Esophagus squamous epithelium (tissue), 4 donors: ENCODE results near the gene PDGFD.

Source experiments
- POLR2A ChIP-seq, 4 donors: fragments of 450-650 bp; IDR thresholded peaks; one replicate each; pipeline ENCODE4 v1.6.1; 2017; ENCODE audit warnings: antibody characterized with exemption in 4 of 4, mild to moderate bottlenecking in 4 of 4, moderate library complexity in 3 of 4
- TF ChIP-seq, protein P1 (sequence below), 6 experiments: fragments of 450-650 bp in 4 of 6; fragments of 200-600 bp in 2 of 6; sonication (generic) in 2 of 6; IDR thresholded peaks; one replicate each; pipeline ENCODE4 v1.5.1; 2016 to 2019; ENCODE audit warnings: antibody characterized with exemption in 6 of 6, mild to moderate bottlenecking in 4 of 6, moderate library complexity in 4 of 6

DNA sequence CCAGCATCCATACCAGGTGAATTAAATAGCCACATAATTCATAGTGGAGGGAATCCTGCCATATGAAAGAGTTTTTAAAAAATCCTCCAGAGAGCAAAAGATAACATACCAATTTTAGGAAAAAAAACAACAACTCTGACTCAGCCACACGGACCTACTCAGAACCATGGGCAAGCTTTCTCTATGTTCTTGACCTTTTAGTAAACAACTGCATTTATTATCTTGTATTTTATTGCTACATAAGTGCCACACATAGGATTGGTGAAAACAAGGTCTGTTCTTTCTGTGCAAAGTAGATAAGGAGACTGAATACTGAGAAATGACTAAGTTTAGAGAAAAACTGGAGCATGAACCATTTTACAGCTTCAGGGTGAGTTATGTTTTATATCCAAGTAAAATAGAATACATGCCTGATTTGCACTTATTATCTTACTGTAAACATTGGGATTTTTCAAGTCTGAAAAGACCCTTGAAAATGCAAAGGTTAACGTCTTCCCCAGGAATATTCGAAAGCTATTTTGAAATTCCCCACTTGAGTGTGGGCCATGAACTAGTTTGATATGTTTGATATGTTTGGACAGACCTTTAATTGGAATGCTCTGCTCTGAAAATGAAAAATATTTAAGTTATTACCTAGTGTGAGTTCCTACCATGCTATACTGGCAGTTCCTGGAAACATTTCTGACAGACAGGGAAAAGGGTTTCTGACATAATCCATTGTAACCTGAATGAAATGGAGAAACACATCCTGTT lies 217.0 kb downstream of the PDGFD start:
- TF ChIP-seq, protein P1, sequence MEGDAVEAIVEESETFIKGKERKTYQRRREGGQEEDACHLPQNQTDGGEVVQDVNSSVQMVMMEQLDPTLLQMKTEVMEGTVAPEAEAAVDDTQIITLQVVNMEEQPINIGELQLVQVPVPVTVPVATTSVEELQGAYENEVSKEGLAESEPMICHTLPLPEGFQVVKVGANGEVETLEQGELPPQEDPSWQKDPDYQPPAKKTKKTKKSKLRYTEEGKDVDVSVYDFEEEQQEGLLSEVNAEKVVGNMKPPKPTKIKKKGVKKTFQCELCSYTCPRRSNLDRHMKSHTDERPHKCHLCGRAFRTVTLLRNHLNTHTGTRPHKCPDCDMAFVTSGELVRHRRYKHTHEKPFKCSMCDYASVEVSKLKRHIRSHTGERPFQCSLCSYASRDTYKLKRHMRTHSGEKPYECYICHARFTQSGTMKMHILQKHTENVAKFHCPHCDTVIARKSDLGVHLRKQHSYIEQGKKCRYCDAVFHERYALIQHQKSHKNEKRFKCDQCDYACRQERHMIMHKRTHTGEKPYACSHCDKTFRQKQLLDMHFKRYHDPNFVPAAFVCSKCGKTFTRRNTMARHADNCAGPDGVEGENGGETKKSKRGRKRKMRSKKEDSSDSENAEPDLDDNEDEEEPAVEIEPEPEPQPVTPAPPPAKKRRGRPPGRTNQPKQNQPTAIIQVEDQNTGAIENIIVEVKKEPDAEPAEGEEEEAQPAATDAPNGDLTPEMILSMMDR (IDR thresholded peaks at IDR 0.05) = no peak
- no peak for TF ChIP-seq POLR2A (IDR thresholded peaks at IDR 0.05)
